Spleen (tissue), 3 donors: ENCODE results near the gene PCDHGB6.
"Not testable (repeated sequence)": the region's sequence is repeated elsewhere in the genome, so short reads cannot be mapped to it uniquely, and the experiment has no call there.

Source experiments
- POLR2A ChIP-seq, 3 donors: fragments of 450-650 bp; IDR thresholded peaks; one replicate each; pipeline ENCODE4 v1.5.1; 2017; ENCODE audit warnings: antibody characterized with exemption in 3 of 3, mild to moderate bottlenecking in 1 of 3
- POLR2AphosphoS5 ChIP-seq, 3 donors: sonication (generic); formaldehyde crosslinking; IDR thresholded peaks; one replicate each; pipeline ENCODE4 v1.5.1; 2017; ENCODE audit warnings: antibody characterized with exemption in 3 of 3

GRCh38 chr5:141432308-141432707, 24.5 kb downstream of the PCDHGB6 start:
- not testable (repeated sequence) for TF ChIP-seq POLR2A, POLR2AphosphoS5 (IDR thresholded peaks at IDR 0.05)
